Stimulated activated CD8-positive, alpha-beta memory T cell treated with anti-CD3 and anti-CD28 coated beads, Interleukin-15, amount 100 ng/mL, for 1 hour (primary cell): ENCODE results near the gene SELENOV.

Experiments used
- DNase-seq: peaks from one replicate; pipeline ENCODE4 v3.0.0-alpha.2; 2020; ENCODE audit warnings: low read depth

Gene SELENOV

DNA sequence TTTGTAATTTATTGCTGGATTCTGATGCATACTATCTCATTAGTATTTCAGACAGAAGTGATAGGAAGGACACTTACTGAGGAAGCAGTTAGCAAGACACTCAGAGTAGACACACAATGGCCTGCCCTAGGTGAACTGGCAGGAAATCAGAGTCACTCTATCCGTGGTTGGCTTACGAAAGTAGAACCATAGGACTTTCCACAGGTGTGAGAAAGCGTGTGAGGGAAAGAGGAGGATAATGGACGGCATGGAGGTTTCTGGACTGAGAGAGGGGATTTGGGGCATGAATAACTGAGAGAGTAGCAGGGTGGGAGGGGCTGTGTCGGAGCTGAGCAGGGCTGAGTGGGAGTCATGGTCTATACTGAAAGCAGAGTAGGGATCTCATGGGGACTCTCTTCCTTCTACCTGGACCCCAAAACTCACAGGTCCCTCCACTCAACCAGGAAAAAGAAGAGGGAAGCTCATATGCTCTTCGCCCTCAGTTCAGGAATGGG is 43.7 kb downstream of the SELENOV start:
- no peak for DNase-seq

- no peak for DNase-seq
These were observed 48.5 kb downstream of the SELENOV start for GRCh38 chr19:39563408-39563807.

DNA sequence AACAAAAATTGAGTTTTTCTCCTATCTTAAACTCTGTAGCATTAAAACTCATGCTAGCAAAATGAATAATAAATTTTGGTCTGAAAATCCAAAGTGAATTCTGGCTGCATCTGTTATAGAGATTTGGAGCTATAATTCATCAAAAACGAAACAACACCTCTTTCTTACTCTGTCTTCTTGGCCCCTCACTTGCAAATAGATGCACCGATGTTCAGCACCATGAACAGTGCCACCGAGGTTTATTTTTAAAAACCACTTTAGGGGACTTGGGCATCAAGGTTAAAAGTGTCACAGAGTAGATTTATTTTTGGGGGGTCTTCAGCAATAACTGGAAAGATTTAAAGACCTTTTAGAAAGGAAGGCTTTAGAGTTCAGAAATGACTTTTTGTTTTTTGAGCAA is 51.1 kb downstream of the SELENOV start:
- no peak for DNase-seq

- DNase-seq: no peak
These were observed 53.7 kb downstream of the SELENOV start for GRCh38 chr19:39568604-39569003.
